HCT116 (cell line): ENCODE results near the gene MAML2.

Experiments used
- CTCF ChIP-seq, 3 experiments: fragments of 200-600 bp in 1 of 3; sonication (generic) in 1 of 3; IDR thresholded peaks in 2 of 3; conservative IDR thresholded peaks in 1 of 3; 2 replicates each; pipeline ENCODE4 v1.5.1; 2012 to 2017; ENCODE audit warnings: low read depth in 2 of 3, low read length in 2 of 3, antibody characterized with exemption in 1 of 3, borderline replicate concordance in 1 of 3, control low read depth in 1 of 3, mild to moderate bottlenecking in 1 of 3, mixed read lengths in 1 of 3, mixed run types in 1 of 3, moderate library complexity in 1 of 3; ENCODE audit not compliant: insufficient read depth in 1 of 3
- ZFX ChIP-seq: fragments of 450-650 bp; IDR thresholded peaks from 2 replicates; pipeline ENCODE4 v1.6.1; 2017

GRCh38 chr11:96376796-96377195 lies 33.8 kb upstream of the MAML2 start:
- no peak for TF ChIP-seq CTCF (IDR thresholded peaks at IDR 0.05 in 2 of 3, conservative IDR thresholded peaks at IDR 0.05 in 1 of 3; ENCODE audit: borderline replicate concordance in 1 of 3, insufficient read depth in 1 of 3, low read depth in 2 of 3, low read length in 2 of 3)
- no peak for TF ChIP-seq ZFX
